Right lung (tissue), 10 donors: ENCODE measurements around the gene CACNB4. TPM values are rescaled to one million over a fixed set of nuclear protein-coding genes. Genes with fewer than 3 reads are reported as not detected.
"Not testable (repeated sequence)": the region's sequence is repeated elsewhere in the genome, so short reads cannot be mapped to it uniquely, and the experiment has no call there.

Experiments used
- DNase-seq, 2 donors: peaks; one replicate each; pipeline ENCODE4 v3.0.0-alpha.2; 2013
- long read RNA-seq, 8 donors: transcript quantifications; one replicate each; lab custom pipeline, GENCODE V29; 2026
- polyA plus RNA-seq, 5 donors: library from polyadenylated mRNA; unstranded; fragments of 120-200 nt; gene quantifications; one replicate each; pipeline versions ENCODE4 v1.2.1 to v1.2.3, GENCODE V29; 2013; ENCODE audit warnings: inconsistent platforms in 1 of 5, low replicate concordance in 1 of 5; ENCODE audit not compliant: insufficient read length in 5 of 5, insufficient read depth in 1 of 5

The CACNB4 gene
- 10 to 100 TPM in 1 of 5 donors, 1 to 10 TPM in 4; 4.2 to 12.8 (median 9.3) TPM for polyA plus RNA-seq
- long read RNA-seq, donor 1, full-length matches to known transcripts = 3 of 3 reads
- long read RNA-seq, donor 1, partial matches to known transcripts = 0 of 3 reads
- long read RNA-seq, donor 1, other reads (novel, unspliced or antisense) = 0 of 3 reads
- long read RNA-seq, donor 2 = 0 reads
- long read RNA-seq, donor 3, full-length matches to known transcripts = 2 of 2 reads
- long read RNA-seq, donor 3, partial matches to known transcripts = 0 of 2 reads
- long read RNA-seq, donor 3, other reads (novel, unspliced or antisense) = 0 of 2 reads
- long read RNA-seq, donor 4 = 0 reads
- long read RNA-seq, donor 5, full-length matches to known transcripts = 3 of 3 reads
- long read RNA-seq, donor 5, partial matches to known transcripts = 0 of 3 reads
- long read RNA-seq, donor 5, other reads (novel, unspliced or antisense) = 0 of 3 reads
- long read RNA-seq, donor 6, full-length matches to known transcripts = 2 of 2 reads
- long read RNA-seq, donor 6, partial matches to known transcripts = 0 of 2 reads
- long read RNA-seq, donor 6, other reads (novel, unspliced or antisense) = 0 of 2 reads
- long read RNA-seq, donor 7, full-length matches to known transcripts = 3 of 3 reads
- long read RNA-seq, donor 7, partial matches to known transcripts = 0 of 3 reads
- long read RNA-seq, donor 7, other reads (novel, unspliced or antisense) = 0 of 3 reads
- long read RNA-seq, donor 8 = 0 reads

- DNase-seq = peak; percentile 7 to 12
Observed at GRCh38 chr2:152098496-152099366, at the start of gene CACNB4. TSS of gene CACNB4 (minus strand) at chr2:152099044.

DNA sequence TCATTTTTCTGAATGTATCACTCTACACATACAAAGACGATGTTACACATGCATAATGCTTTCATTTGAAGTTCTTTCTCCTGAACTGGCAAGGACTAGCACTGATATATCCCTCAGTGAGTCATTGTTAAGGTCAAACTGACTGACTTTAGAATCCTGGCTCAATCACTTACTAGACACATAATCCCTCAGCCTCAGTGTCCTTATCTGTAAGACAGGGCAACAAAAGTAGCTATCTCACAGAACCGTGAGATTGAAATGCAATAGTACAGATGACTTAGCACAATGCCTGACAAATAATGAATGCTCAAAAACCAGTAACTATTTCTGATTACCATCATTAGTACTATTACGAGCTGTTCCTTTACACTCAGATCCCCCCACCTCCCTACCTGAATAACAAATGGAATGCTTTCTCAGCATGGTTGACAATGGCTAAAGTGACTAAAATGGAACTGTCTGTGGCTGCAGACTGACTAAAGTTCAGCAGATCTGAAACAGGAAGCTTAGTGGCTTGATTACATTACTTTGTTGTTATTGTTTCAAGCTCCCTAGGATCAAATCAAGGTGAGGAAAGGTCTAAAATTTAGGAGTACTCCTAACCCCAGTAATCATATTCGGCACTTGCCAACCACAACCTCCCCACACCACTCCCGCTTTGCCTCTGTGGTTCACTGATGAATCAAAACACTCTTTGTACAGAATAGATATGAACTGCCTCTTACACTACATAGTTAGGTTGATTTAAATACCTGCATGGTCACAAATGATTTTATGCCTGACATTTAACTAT is 35.8 kb upstream of the CACNB4 start:
- no peak for DNase-seq

GRCh38 chr2:152132306-152132705 is 33.5 kb upstream of the CACNB4 start:
- peak; percentile 70 to 77 for DNase-seq

- no peak for DNase-seq
Observed at GRCh38 chr2:152127628-152128027, 28.8 kb upstream of the CACNB4 start.

GRCh38 chr2:152126664-152127063 is 27.8 kb upstream of the CACNB4 start:
- no peak for DNase-seq

DNA sequence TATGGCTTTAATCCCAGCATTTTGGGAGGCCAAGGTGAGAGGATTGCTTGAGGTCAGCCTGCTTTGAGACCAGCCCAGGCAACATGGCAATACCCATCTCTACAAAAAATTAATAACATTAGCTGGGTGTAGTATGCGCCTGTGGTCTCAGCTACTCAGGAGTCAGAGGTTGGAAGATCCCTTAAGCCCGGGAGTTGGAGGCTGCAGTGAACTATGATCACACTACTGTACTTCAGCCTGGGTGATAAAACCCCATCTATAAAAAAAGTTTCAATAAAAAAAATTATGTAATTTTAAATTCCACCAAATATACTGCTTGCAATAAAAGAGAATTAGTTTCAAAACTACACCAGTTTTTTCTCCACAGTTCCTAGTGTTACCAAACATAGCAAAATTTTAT is 23.3 kb upstream of the CACNB4 start:
- DNase-seq = no peak

- no peak for DNase-seq
Observed at GRCh38 chr2:152120430-152120829, 21.6 kb upstream of the CACNB4 start.

- DNase-seq = no peak
Observed at GRCh38 chr2:152115952-152116351, 17.1 kb upstream of the CACNB4 start.

DNA sequence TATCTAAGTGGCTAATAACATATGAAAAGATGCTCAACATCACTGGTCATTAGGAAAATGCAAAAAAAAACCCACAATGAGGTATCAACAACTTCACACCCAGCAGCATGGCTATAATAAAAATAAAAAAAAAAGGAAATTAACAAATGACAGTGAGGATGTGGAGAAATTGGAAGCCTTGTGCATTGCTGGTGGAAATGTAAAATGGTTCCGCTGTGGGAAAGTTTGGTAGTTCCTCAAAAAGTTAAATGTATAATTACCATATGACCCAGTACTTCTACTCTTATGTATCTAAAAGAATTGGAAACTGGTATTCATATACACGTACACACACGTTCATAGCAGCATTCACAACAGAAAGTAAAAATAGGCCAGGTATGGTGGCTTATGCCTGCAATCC is 15.5 kb upstream of the CACNB4 start:
- no peak for DNase-seq

- DNase-seq = not testable (repeated sequence)
Observed at GRCh38 chr2:152107140-152107539, 8.3 kb upstream of the CACNB4 start.

DNA sequence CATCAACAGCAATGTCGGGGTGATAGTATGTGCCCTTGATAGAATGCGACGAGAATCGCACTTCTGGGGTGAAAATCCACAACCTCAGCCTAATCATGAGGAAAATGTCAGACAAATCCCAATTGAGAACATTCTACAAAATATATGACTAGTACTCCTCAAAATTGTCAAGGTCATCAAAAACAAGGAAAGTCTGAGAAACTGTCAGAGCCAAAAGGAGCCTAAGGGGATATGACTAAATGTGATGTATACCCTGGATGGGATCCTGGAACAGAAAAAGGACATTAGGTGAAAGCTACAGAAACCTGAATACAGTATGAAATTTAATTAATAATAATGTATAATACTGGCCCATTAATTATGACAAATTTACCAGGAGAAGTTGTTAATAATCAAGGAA is 7.6 kb upstream of the CACNB4 start:
- no peak for DNase-seq

DNA sequence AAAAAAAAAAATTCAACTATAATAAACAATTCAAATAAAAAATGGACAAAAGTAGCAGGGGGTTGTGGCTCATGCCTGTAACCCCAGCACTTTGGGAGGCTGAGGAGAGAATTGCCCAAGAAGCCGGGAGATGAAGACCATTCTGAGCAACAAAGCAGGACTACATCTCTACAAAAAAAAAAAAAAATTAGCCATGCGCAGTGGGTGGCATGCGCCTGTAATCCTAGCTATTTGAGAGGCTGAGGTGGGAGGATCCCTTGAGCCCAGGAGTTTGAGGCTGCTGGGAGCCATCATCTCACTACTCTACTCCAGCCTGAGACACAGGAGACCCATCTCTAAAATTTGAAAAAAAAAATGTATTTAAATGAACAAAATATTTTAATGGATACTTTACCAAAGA is 4.4 kb upstream of the CACNB4 start:
- DNase-seq = no peak

DNA sequence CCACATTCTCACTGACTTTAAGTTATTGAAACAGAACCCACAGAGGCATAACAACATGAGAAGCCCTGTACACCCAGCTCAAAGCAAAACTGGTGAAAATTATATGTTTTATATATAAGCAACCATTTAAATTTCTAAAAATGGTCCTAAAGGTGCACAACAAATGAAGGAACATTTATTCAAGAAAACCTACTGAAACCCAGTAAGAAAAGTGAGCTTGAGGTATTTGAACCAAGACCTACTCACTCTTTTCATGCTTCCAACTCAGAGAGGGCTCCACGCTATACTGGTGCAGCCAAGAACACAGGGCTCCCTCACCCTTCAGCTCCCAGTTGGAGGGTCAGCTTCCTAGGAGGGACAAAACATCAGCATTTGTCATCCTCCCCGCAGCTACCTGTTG is 2.1 kb upstream of the CACNB4 start:
- no peak for DNase-seq

GRCh38 chr2:152099367-152100050 is 665 bp upstream of the CACNB4 start:
- peak; percentile 14 to 18 for DNase-seq

GRCh38 chr2:152097801-152098495 is 896 bp downstream of the CACNB4 start:
- peak; percentile 24 to 26 for DNase-seq

GRCh38 chr2:152097290-152097800 is 1.5 kb downstream of the CACNB4 start:
- DNase-seq = no peak

- DNase-seq = no peak
Observed at GRCh38 chr2:152095146-152095545, 3.7 kb downstream of the CACNB4 start.

DNA sequence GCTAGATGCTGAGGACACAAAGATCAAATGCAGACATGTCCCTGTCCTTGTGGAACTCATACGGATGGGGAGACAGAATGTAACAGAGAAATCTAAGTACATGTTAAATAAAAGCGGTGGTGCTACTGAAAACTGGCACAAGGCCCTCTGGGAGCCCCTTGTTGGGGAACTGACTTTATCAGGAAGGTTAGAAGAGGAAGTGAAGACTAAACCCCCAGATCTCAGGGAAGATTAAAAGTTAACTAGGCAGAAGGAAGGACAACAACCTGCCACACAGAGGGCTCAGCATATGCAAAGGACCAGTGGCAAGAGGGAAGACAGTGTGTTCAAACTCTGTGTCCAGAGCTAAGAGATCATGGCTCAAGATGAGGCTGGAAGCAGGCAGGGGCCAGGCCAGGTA is 4.8 kb downstream of the CACNB4 start:
- DNase-seq = no peak

DNA sequence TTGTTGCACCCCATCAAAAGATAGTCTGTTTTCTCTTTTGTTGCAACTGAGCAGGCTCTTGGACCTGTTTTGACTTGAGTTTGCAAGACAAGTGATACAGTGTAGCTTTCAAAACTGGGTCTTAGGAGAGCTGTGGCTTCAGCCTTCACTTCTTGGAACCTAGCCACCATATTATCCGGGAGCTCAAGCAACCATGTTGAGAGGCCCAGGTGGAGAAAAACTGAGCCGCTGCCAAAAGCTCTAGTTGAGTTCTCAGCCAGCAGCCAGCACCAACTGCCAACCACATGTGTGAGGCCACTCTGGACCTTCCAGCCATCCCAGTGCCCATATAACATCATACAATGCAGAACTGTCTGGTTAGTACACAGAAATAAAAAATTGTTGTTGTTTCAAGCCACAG is 5.4 kb downstream of the CACNB4 start:
- no peak for DNase-seq

- DNase-seq = no peak
Observed at GRCh38 chr2:152092095-152092494, 6.7 kb downstream of the CACNB4 start.
